GM12878 (cell line): Measurements from ENCODE around the gene IL16. TPM values are rescaled to one million over a fixed set of nuclear protein-coding genes. Genes with fewer than 3 reads are reported as not detected.

ENCODE experiments used
- FOXK2 ChIP-seq: fragments of 450-650 bp; IDR thresholded peaks from 2 replicates; pipeline ENCODE4 v1.6.1; 2017; ENCODE audit warnings: mild to moderate bottlenecking, moderate library complexity
- FOXM1 ChIP-seq: IDR thresholded peaks from 2 replicates; pipeline ENCODE4 v1.6.1; 2012; ENCODE audit warnings: low read depth, mild to moderate bottlenecking, inconsistent platforms, low read length, moderate library complexity
- HCFC1 ChIP-seq: fragments of 150-350 bp; IDR thresholded peaks from 2 replicates; pipeline ENCODE4 v1.6.1; 2014; ENCODE audit warnings: low read length
- HDAC2 ChIP-seq: fragments of 200-600 bp; sonication (generic); IDR thresholded peaks from 2 replicates; pipeline ENCODE4 v1.6.1; 2017
- IKZF2 ChIP-seq, 2 experiments: fragments of 450-650 bp; IDR thresholded peaks; 2 replicates each; pipeline ENCODE4 v1.6.1; 2017; ENCODE audit warnings: mild to moderate bottlenecking in 2 of 2, moderate library complexity in 2 of 2
- MAX ChIP-seq: IDR thresholded peaks from 2 replicates; pipeline ENCODE4 v1.6.1; 2012; ENCODE audit warnings: low read depth, low read length, improper control_type of control experiment
- NR2C2 ChIP-seq: IDR thresholded peaks from 2 replicates; pipeline ENCODE4 v1.6.1; 2011; ENCODE audit warnings: borderline replicate concordance, low read depth; ENCODE audit not compliant: control insufficient read depth, insufficient read length
- REST ChIP-seq: IDR thresholded peaks from 2 replicates; pipeline ENCODE4 v1.6.1; 2012; ENCODE audit warnings: mild to moderate bottlenecking, low read depth, low read length
- SUPT20H ChIP-seq: IDR thresholded peaks from 2 replicates; pipeline ENCODE4 v1.6.1; 2011; ENCODE audit warnings: low read depth, mild to moderate bottlenecking, low read length, moderate library complexity, borderline replicate concordance; ENCODE audit not compliant: control insufficient read depth
- SUZ12 ChIP-seq: fragments of 200-600 bp; sonication (generic); IDR thresholded peaks from one replicate; pipeline ENCODE4 v1.6.1; 2018; ENCODE audit warnings: antibody characterized with exemption, mild to moderate bottlenecking; ENCODE audit not compliant: unreplicated experiment
- polyA plus RNA-seq, 11 experiments: library from polyadenylated mRNA; depleted of rRNA in 4 of 11; unstranded in 6 of 11; stranded (reverse) in 5 of 11; fragments of >200 nt; fragmentation: Nextera tagmentation in 4 of 11; fragmentation: Illumina TruSeq in 1 of 11; extraction: Ambion mirVana in 4 of 11; extraction: Trizol in 1 of 11; gene quantifications; 1 replicate in 1 of 11; 2 replicates in 10 of 11; pipeline versions ENCODE4 v1.2.1 to v1.2.3, GENCODE V29; 2011 to 2016; ENCODE audit warnings: inconsistent platforms in 2 of 11, missing spikeins in 2 of 11, low read depth in 1 of 11
- total RNA-seq, 4 experiments: library from RNA; depleted of rRNA in 3 of 4; stranded (reverse); fragments of >200 nt in 3 of 4; fragmentation: Illumina TruSeq in 1 of 4; extraction: Trizol in 1 of 4; gene quantifications; 2 replicates each; pipeline versions ENCODE4 v1.2.1 to v1.2.3, GENCODE V29; 2013 to 2021
- TF ChIP-seq, protein P1 (sequence below): fragments of 450-650 bp; IDR thresholded peaks from 2 replicates; pipeline ENCODE4 v1.6.1; 2018; ENCODE audit warnings: borderline replicate concordance, mild to moderate bottlenecking; ENCODE audit not compliant: partially characterized antibody
- TF ChIP-seq, protein P2 (sequence below): IDR thresholded peaks from 2 replicates; pipeline ENCODE4 v1.6.1; 2012; ENCODE audit warnings: improper control_type of control experiment, low read depth, low read length; ENCODE audit not compliant: insufficient replicate concordance
- TF ChIP-seq, protein P3 (sequence below): fragments of 150-350 bp; IDR thresholded peaks from 2 replicates; pipeline ENCODE4 v1.6.1; 2014; ENCODE audit warnings: mild to moderate bottlenecking, low read depth, low read length
- TF ChIP-seq, protein P4 (sequence below): fragments of 450-650 bp; IDR thresholded peaks from 2 replicates; pipeline ENCODE4 v1.6.1; 2017; ENCODE audit warnings: mild to moderate bottlenecking

Gene IL16
- total and polyA plus RNA-seq, 10 of the 15 experiments (the other 5 are each of a cell fraction or from before 2014, with no cell fraction given): 21.7 to 206 (median 44.5) TPM

DNA sequence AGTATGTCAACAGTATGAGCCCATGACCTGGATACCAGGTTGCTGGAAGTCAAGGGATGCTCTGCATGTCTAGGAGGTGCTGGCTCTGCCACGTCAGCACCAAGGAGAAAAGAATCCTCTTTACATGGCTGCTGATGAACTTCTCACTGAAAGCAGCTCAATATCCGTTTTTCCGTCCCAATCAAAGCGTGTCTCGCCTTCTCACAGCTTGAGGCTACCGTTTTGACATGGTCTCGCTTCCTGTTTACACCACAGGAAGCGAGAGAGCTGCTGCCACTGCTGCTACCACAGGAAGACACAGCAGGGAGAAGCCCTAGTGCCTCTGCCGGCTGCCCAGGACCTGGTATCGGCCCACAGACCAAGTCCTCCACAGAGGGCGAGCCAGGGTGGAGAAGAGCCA is 100.0 kb downstream of the IL16 start (continued):
- TF ChIP-seq, protein P1, sequence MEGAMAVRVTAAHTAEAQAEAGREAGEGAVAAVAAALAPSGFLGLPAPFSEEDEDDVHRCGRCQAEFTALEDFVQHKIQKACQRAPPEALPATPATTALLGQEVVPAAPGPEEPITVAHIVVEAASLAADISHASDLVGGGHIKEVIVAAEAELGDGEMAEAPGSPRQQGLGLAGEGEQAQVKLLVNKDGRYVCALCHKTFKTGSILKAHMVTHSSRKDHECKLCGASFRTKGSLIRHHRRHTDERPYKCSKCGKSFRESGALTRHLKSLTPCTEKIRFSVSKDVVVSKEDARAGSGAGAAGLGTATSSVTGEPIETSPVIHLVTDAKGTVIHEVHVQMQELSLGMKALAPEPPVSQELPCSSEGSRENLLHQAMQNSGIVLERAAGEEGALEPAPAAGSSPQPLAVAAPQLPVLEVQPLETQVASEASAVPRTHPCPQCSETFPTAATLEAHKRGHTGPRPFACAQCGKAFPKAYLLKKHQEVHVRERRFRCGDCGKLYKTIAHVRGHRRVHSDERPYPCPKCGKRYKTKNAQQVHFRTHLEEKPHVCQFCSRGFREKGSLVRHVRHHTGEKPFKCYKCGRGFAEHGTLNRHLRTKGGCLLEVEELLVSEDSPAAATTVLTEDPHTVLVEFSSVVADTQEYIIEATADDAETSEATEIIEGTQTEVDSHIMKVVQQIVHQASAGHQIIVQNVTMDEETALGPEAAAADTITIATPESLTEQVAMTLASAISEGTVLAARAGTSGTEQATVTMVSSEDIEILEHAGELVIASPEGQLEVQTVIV: no peak
- TF ChIP-seq, protein P2, sequence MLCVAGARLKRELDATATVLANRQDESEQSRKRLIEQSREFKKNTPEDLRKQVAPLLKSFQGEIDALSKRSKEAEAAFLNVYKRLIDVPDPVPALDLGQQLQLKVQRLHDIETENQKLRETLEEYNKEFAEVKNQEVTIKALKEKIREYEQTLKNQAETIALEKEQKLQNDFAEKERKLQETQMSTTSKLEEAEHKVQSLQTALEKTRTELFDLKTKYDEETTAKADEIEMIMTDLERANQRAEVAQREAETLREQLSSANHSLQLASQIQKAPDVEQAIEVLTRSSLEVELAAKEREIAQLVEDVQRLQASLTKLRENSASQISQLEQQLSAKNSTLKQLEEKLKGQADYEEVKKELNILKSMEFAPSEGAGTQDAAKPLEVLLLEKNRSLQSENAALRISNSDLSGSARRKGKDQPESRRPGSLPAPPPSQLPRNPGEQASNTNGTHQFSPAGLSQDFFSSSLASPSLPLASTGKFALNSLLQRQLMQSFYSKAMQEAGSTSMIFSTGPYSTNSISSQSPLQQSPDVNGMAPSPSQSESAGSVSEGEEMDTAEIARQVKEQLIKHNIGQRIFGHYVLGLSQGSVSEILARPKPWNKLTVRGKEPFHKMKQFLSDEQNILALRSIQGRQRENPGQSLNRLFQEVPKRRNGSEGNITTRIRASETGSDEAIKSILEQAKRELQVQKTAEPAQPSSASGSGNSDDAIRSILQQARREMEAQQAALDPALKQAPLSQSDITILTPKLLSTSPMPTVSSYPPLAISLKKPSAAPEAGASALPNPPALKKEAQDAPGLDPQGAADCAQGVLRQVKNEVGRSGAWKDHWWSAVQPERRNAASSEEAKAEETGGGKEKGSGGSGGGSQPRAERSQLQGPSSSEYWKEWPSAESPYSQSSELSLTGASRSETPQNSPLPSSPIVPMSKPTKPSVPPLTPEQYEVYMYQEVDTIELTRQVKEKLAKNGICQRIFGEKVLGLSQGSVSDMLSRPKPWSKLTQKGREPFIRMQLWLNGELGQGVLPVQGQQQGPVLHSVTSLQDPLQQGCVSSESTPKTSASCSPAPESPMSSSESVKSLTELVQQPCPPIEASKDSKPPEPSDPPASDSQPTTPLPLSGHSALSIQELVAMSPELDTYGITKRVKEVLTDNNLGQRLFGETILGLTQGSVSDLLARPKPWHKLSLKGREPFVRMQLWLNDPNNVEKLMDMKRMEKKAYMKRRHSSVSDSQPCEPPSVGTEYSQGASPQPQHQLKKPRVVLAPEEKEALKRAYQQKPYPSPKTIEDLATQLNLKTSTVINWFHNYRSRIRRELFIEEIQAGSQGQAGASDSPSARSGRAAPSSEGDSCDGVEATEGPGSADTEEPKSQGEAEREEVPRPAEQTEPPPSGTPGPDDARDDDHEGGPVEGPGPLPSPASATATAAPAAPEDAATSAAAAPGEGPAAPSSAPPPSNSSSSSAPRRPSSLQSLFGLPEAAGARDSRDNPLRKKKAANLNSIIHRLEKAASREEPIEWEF: peak; percentile 63
- TF ChIP-seq REST (no peak), FOXM1 (no peak), MAX (0 out of 2 replicates have a peak, but pooled peaks have one; percentile 7), FOXK2 (no peak; the same call in 1 of the 2 replicates), SUPT20H (no peak), HCFC1 (no peak), IKZF2 (IDR thresholded peaks at IDR 0.05) (peak; percentile 88 to 89), NR2C2 (no peak), HDAC2 (no peak), SUZ12 (no peak)
- TF ChIP-seq, protein P3, sequence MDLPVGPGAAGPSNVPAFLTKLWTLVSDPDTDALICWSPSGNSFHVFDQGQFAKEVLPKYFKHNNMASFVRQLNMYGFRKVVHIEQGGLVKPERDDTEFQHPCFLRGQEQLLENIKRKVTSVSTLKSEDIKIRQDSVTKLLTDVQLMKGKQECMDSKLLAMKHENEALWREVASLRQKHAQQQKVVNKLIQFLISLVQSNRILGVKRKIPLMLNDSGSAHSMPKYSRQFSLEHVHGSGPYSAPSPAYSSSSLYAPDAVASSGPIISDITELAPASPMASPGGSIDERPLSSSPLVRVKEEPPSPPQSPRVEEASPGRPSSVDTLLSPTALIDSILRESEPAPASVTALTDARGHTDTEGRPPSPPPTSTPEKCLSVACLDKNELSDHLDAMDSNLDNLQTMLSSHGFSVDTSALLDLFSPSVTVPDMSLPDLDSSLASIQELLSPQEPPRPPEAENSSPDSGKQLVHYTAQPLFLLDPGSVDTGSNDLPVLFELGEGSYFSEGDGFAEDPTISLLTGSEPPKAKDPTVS: no peak
- TF ChIP-seq, protein P4, sequence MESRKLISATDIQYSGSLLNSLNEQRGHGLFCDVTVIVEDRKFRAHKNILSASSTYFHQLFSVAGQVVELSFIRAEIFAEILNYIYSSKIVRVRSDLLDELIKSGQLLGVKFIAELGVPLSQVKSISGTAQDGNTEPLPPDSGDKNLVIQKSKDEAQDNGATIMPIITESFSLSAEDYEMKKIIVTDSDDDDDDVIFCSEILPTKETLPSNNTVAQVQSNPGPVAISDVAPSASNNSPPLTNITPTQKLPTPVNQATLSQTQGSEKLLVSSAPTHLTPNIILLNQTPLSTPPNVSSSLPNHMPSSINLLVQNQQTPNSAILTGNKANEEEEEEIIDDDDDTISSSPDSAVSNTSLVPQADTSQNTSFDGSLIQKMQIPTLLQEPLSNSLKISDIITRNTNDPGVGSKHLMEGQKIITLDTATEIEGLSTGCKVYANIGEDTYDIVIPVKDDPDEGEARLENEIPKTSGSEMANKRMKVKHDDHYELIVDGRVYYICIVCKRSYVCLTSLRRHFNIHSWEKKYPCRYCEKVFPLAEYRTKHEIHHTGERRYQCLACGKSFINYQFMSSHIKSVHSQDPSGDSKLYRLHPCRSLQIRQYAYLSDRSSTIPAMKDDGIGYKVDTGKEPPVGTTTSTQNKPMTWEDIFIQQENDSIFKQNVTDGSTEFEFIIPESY: no peak
